Naive thymus-derived CD8-positive, alpha-beta T cell (primary cell): ENCODE measurements around the gene PDZRN3. TPM values are rescaled to one million over a fixed set of nuclear protein-coding genes. Genes with fewer than 3 reads are reported as not detected.

ENCODE experiments used
- ATAC-seq, 2 donors: fragments of 150-1000 bp; cut with Tn5 transposase in 1 of 2; sonication (Bioruptor Pico), chemical (Tn5 transposase) in 1 of 2; 1 replicate in 1 of 2; 2 replicates in 1 of 2; pipeline ENCODE4 v1.10.0; 2021; ENCODE audit warnings: mild to moderate bottlenecking in 2 of 2, moderate library complexity in 2 of 2
- POLR2A ChIA-PET: fragments of 350-600 bp; sonication (Branson Sonifier 250); formaldehyde crosslinking; loops from one replicate; lab custom pipeline; 2021; ENCODE audit warnings: antibody characterized with exemption; lab: Charles Lee
- DNase-seq, 10 donors: peaks; one replicate each; pipeline versions ENCODE4 v3.0.0 to v3.0.0-alpha.2; 2020 to 2022
- H3K27ac Mint-ChIP-seq, 10 donors: one replicate each; pipeline ENCODE4 v1.8.0; 2020 to 2022; ENCODE audit warnings: mild to moderate bottlenecking in 10 of 10, mixed read lengths in 10 of 10, moderate library complexity in 4 of 10, inconsistent platforms in 1 of 10
- H3K27me3 Mint-ChIP-seq, 5 donors: one replicate each; pipeline ENCODE4 v1.8.0; 2021 to 2022; ENCODE audit warnings: mixed read lengths in 5 of 5
- H3K36me3 Mint-ChIP-seq, 3 donors: one replicate each; pipeline ENCODE4 v1.8.0; 2020 to 2022; ENCODE audit warnings: mixed read lengths in 3 of 3, mild to moderate bottlenecking in 2 of 3, inconsistent platforms in 1 of 3
- H3K4me1 Mint-ChIP-seq, 4 donors: one replicate each; pipeline ENCODE4 v1.8.0; 2021 to 2022; ENCODE audit warnings: mixed read lengths in 4 of 4
- H3K4me3 Mint-ChIP-seq, 10 donors: one replicate each; pipeline ENCODE4 v1.8.0; 2020 to 2022; ENCODE audit warnings: mild to moderate bottlenecking in 10 of 10, mixed read lengths in 10 of 10, moderate library complexity in 6 of 10, inconsistent platforms in 1 of 10
- H3K9me3 Mint-ChIP-seq, 9 donors: one replicate each; pipeline ENCODE4 v1.8.0; 2020 to 2022; ENCODE audit warnings: mixed read lengths in 9 of 9, mild to moderate bottlenecking in 3 of 9, inconsistent platforms in 1 of 9, moderate library complexity in 1 of 9
- polyA plus RNA-seq, 3 donors: library from polyadenylated mRNA; unstranded; fragments of 300-500 nt; fragmentation: Illumina TruSeq; gene quantifications; one replicate each; pipeline ENCODE4 v1.2.3, GENCODE V29; 2021
- total RNA-seq, 8 experiments: library from RNA in 2 of 8; stranded (reverse) in 2 of 8; gene quantifications; one replicate each; pipeline ENCODE4 v1.2.3 and lab custom pipeline; 2021 to 2026

PDZRN3 gene
- total and polyA plus RNA-seq, 5 experiments from 2014 or later = not detected

- Mint-ChIP-seq H3K27me3 (peaks cover 0 to 12% (median 7%) of the 10 kb centered on the region in 5 donors), H3K4me1 (no peaks in the 10 kb centered on the region), H3K4me3 (no peak overlapping the region), H3K9me3 (peaks cover 0 to 6% (median 0%) of the 10 kb centered on the region in 9 donors), H3K27ac (no peak overlapping the region), H3K36me3 (no peaks in the 10 kb centered on the region)
- DNase-seq (no peak), ATAC-seq (no peak)
- POLR2A ChIA-PET = no interaction called here
Measured at GRCh38 chr3:73383470-73384049, 241.2 kb downstream of the PDZRN3 start.

DNA sequence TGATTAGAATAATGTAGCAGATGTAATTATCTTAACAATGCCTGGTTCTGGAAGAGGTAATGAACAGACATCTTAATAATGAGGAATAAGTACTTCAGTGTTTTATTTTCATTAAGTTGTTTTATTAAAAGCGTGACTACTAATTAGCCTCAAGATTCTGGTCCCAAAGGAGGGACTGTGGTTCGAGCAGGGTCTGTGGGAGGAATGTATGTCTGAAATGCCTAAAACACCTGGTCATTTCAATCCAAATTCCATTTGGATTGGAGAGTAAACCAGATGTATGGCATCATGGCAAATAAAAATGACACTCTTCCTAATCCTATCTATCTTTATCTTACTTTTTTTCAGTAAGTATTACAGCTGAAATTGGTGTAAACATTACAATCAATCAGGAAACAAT is 243.2 kb downstream of the PDZRN3 start:
- no peak for DNase-seq
- no peak overlapping the region for H3K27ac Mint-ChIP-seq
- no peak for ATAC-seq
- H3K27me3 Mint-ChIP-seq = peaks cover 0 to 16% (median 3%) of the 10 kb centered on the region in 5 donors
- no peaks in the 10 kb centered on the region for H3K4me1 Mint-ChIP-seq
- POLR2A ChIA-PET = no interaction called here
- peaks cover 0 to 6% (median 2%) of the 10 kb centered on the region in 9 donors for H3K9me3 Mint-ChIP-seq
- no peak overlapping the region for H3K4me3 Mint-ChIP-seq
- no peaks in the 10 kb centered on the region for H3K36me3 Mint-ChIP-seq

GRCh38 chr3:73380735-73381532 is 243.8 kb downstream of the PDZRN3 start:
- peaks cover 0 to 6% (median 2%) of the 10 kb centered on the region in 9 donors for H3K9me3 Mint-ChIP-seq
- H3K27ac Mint-ChIP-seq = no peak overlapping the region
- no peak for ATAC-seq
- H3K36me3 Mint-ChIP-seq = no peaks in the 10 kb centered on the region
- H3K4me1 Mint-ChIP-seq = no peaks in the 10 kb centered on the region
- POLR2A ChIA-PET = no interaction called here
- no peak for DNase-seq
- peaks cover 0 to 17% (median 3%) of the 10 kb centered on the region in 5 donors for H3K27me3 Mint-ChIP-seq
- no peak overlapping the region for H3K4me3 Mint-ChIP-seq

DNA sequence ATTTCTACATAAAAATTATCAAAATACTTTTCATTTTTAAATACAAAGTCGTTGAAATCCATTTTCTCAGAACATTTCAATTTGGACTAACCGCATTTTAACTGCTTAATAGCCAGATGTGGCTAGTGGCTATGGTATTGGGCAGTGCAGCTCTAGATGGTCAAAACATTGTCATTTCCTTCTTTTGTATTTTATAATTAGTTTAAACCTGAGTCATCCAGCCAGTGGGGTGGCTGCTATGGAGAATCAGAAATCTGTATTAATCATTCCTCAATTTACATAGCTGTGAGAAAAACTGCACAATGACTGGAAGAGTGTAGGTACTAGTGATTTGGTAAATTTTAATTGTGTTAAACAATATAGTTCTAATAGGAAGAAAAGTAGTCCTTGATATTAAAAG is 245.3 kb downstream of the PDZRN3 start:
- POLR2A ChIA-PET = no interaction called here
- H3K27me3 Mint-ChIP-seq = peaks cover 0 to 17% (median 4%) of the 10 kb centered on the region in 5 donors
- H3K4me1 Mint-ChIP-seq = no peaks in the 10 kb centered on the region
- ATAC-seq (no peak), DNase-seq (no peak)
- H3K9me3 Mint-ChIP-seq = peaks cover 0 to 15% (median 4%) of the 10 kb centered on the region in 9 donors
- peaks cover 0 to 6% (median 0%) of the 10 kb centered on the region in 3 donors for H3K36me3 Mint-ChIP-seq
- no peak overlapping the region for H3K27ac Mint-ChIP-seq
- H3K4me3 Mint-ChIP-seq = no peak overlapping the region

DNA sequence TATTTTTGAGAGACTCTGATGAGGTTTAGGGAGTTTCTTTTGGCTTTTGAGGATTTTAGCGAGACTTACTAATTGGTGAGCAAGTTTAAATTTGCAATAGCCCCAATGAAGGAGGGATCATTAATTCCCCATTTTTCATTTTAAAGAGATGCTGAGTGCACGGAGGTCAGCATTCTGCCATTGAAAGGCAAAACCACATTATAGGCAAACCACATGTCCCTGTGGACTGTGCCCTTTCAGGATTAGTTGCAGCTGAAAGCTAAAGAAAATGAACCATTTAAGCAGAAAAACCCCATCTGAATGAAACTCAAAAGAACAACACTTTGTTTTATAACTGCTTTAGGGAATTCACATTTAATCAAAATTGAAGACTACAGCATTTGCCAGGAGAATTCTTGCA is 246.5 kb downstream of the PDZRN3 start:
- no peak for ATAC-seq
- POLR2A ChIA-PET = no interaction called here
- Mint-ChIP-seq H3K27ac (no peak overlapping the region), H3K4me3 (no peak overlapping the region), H3K9me3 (peaks cover 0 to 17% (median 4%) of the 10 kb centered on the region in 9 donors), H3K36me3 (peaks cover 0 to 7% (median 0%) of the 10 kb centered on the region in 3 donors), H3K27me3 (peaks cover 0 to 17% (median 4%) of the 10 kb centered on the region in 5 donors), H3K4me1 (no peaks in the 10 kb centered on the region)
- DNase-seq = no peak

GRCh38 chr3:73365756-73366397 is 258.9 kb downstream of the PDZRN3 start:
- POLR2A ChIA-PET = interaction anchor here (0.6 kb wide), 1 partner anchor 353 kb away, joined by 4 read pairs; no protein-coding TSS in a partner anchor
- Mint-ChIP-seq H3K4me1 (no peaks in the 10 kb centered on the region), H3K36me3 (no peaks in the 10 kb centered on the region), H3K27ac (no peak overlapping the region), H3K9me3 (peaks cover 0 to 16% (median 3%) of the 10 kb centered on the region in 9 donors), H3K4me3 (no peak overlapping the region), H3K27me3 (peaks cover 0 to 3% (median 0%) of the 10 kb centered on the region in 5 donors)
- DNase-seq (no peak), ATAC-seq (no peak)

DNA sequence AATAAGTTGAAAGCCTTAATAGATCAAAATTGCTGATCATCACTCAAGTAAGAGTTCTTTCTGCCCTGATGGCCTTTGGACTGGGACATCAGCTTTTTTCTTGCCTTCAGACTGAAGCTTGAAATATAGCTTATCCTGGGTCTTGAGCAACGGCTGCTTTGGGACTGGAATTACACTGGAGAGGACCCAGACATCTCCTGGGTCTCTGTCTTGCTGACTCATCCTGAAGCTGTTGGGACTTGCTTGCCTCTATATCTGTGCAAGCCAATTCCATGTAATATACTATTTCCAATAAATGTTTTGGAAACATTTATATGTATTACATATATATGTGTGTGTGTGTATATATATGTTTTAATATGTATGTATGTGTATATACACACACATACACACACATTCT is 260.2 kb downstream of the PDZRN3 start:
- Mint-ChIP-seq H3K36me3 (no peaks in the 10 kb centered on the region), H3K9me3 (peaks cover 0 to 28% (median 3%) of the 10 kb centered on the region in 9 donors), H3K27me3 (peaks cover 0 to 3% (median 0%) of the 10 kb centered on the region in 5 donors), H3K4me3 (no peak overlapping the region), H3K4me1 (no peaks in the 10 kb centered on the region), H3K27ac (no peak overlapping the region)
- POLR2A ChIA-PET = no interaction called here
- ATAC-seq (no peak), DNase-seq (no peak)

- peaks cover 0 to 3% (median 0%) of the 10 kb centered on the region in 5 donors for H3K27me3 Mint-ChIP-seq
- H3K9me3 Mint-ChIP-seq = peaks cover 0 to 28% (median 3%) of the 10 kb centered on the region in 9 donors
- POLR2A ChIA-PET = no interaction called here
- H3K27ac Mint-ChIP-seq = no peak overlapping the region
- H3K36me3 Mint-ChIP-seq = no peaks in the 10 kb centered on the region
- ATAC-seq (no peak), DNase-seq (no peak)
- no peak overlapping the region for H3K4me3 Mint-ChIP-seq
- H3K4me1 Mint-ChIP-seq = no peaks in the 10 kb centered on the region
Measured at GRCh38 chr3:73363093-73363492, 261.6 kb downstream of the PDZRN3 start.

GRCh38 chr3:73361591-73361990 is 263.1 kb downstream of the PDZRN3 start:
- Mint-ChIP-seq H3K27ac (no peak overlapping the region), H3K4me1 (no peaks in the 10 kb centered on the region), H3K36me3 (no peaks in the 10 kb centered on the region), H3K9me3 (peaks cover 0 to 28% (median 4%) of the 10 kb centered on the region in 9 donors), H3K4me3 (no peak overlapping the region), H3K27me3 (peaks cover 0 to 4% (median 0%) of the 10 kb centered on the region in 5 donors)
- POLR2A ChIA-PET = no interaction called here
- no peak for ATAC-seq
- no peak for DNase-seq

DNA sequence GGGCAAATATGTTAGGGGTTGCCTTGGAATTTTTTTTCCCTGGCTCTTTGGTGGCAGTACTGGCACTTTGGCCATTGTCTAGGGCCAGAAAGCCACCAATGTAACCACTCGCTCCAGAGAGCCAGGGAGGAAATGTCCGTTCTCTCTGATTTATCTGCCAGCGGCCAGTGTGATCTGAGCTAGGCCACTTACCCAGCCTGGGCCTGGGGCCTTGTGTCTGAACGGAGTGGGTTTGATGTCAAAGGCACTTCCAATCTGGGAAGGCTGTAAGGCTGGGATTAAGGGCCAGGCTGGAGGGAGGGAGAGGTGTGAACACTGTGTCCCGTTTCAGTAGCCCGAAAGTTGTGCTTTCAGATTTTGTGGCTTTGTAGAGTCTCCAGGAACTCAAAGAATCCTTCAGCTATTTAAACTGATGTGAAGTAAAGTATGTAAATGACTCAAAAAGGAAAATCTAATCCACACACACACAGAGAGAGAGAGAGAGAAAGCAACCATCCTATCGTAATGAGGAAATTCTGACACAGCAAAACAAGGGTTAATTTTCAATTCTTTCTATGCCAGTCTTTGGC is 271.0 kb downstream of the PDZRN3 start:
- no peaks in the 10 kb centered on the region for H3K36me3 Mint-ChIP-seq
- DNase-seq = no peak
- H3K27ac Mint-ChIP-seq = no peak overlapping the region
- H3K9me3 Mint-ChIP-seq = peaks cover 0 to 19% (median 0%) of the 10 kb centered on the region in 9 donors
- H3K4me1 Mint-ChIP-seq = no peaks in the 10 kb centered on the region
- POLR2A ChIA-PET = no interaction called here
- no peak overlapping the region for H3K4me3 Mint-ChIP-seq
- H3K27me3 Mint-ChIP-seq = peaks cover 4 to 26% (median 16%) of the 10 kb centered on the region in 5 donors
- ATAC-seq = no peak

- POLR2A ChIA-PET = no interaction called here
- DNase-seq = no peak
- ATAC-seq = no peak
Measured at GRCh38 chr3:73352841-73353645, 271.7 kb downstream of the PDZRN3 start.

More at GRCh38 chr3:73352841-73353645, 271.7 kb downstream of the PDZRN3 start:
- peaks cover 5 to 31% (median 18%) of the 10 kb centered on the region in 5 donors for H3K27me3 Mint-ChIP-seq
- peaks cover 0 to 19% (median 0%) of the 10 kb centered on the region in 9 donors for H3K9me3 Mint-ChIP-seq
- H3K36me3 Mint-ChIP-seq = no peaks in the 10 kb centered on the region
- no peaks in the 10 kb centered on the region for H3K4me1 Mint-ChIP-seq
- H3K27ac Mint-ChIP-seq = no peak overlapping the region
- H3K4me3 Mint-ChIP-seq = no peak overlapping the region
